ENCODE data around the gene ERBB4. TPM values are rescaled to one million over a fixed set of nuclear protein-coding genes. Genes with fewer than 3 reads are reported as not detected.

ERBB4 gene
- total RNA-seq, 1 experiment from 2014 or later: 0.04 TPM

DNA sequence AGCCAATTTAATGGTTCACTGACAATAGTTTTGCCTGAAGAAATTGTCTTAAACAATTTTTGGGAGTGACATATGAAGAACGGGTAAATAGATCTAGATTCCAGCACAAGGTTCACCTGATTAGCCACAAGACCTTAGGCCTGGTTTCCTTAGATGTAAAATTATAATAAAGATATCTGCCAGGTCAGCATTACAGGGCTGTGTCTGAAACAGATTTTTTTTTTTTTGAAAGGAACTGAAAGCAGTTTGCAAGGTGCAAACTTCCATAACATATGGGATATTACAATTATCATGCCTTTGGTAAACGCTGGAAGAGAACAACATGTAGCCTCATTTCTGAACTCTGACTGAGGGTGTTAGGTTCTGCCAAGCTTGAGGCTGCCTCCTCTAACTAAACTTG, 599.4 kb downstream of the ERBB4 start:
- H2BK5ac ChIP-seq (ENCODE audit: insufficient read length, low read length): no peak overlapping the region
- H2AK5ac ChIP-seq (ENCODE audit: insufficient read length, low read length): no peak overlapping the region
- WGBS (ENCODE audit: extremely low coverage, insufficient read length, low lambda C conversion rate): no CpG with 5 or more reads among the region's 2 CpGs
- TF ChIP-seq, protein P1, sequence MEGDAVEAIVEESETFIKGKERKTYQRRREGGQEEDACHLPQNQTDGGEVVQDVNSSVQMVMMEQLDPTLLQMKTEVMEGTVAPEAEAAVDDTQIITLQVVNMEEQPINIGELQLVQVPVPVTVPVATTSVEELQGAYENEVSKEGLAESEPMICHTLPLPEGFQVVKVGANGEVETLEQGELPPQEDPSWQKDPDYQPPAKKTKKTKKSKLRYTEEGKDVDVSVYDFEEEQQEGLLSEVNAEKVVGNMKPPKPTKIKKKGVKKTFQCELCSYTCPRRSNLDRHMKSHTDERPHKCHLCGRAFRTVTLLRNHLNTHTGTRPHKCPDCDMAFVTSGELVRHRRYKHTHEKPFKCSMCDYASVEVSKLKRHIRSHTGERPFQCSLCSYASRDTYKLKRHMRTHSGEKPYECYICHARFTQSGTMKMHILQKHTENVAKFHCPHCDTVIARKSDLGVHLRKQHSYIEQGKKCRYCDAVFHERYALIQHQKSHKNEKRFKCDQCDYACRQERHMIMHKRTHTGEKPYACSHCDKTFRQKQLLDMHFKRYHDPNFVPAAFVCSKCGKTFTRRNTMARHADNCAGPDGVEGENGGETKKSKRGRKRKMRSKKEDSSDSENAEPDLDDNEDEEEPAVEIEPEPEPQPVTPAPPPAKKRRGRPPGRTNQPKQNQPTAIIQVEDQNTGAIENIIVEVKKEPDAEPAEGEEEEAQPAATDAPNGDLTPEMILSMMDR (conservative IDR thresholded peaks at IDR 0.05): no peak
- no peak overlapping the region for H3K27ac Mint-ChIP-seq
- H3K23me2 ChIP-seq (ENCODE audit: insufficient read length, low read depth, low read length, poor library complexity, severe bottlenecking): no peaks in the 10 kb centered on the region
- H3K36me3 Mint-ChIP-seq (ENCODE audit: insufficient read depth in 1 of 3, low read depth in 3 of 3): no peaks in the 10 kb centered on the region
- no peaks in the 10 kb centered on the region for H3K79me1 ChIP-seq (ENCODE audit: insufficient read depth, low read depth, low read length, poor library complexity, severe bottlenecking)
- H4K91ac ChIP-seq (ENCODE audit: insufficient read length, low read depth, low read length): no peak overlapping the region
- H2BK120ac ChIP-seq (ENCODE audit: low read depth, low read length, poor library complexity, severe bottlenecking): no peak overlapping the region
- no peak overlapping the region for H3K4me2 ChIP-seq (ENCODE audit: insufficient read depth, insufficient read length, low read length)
- no peak overlapping the region for H2BK12ac ChIP-seq (ENCODE audit: insufficient read length, low read depth, low read length)
- no peaks in the 10 kb centered on the region for H3K27me3 Mint-ChIP-seq (ENCODE audit: low read depth)
- no peak overlapping the region for H4K5ac ChIP-seq (ENCODE audit: insufficient read length, low read depth, low read length)
- H3K79me2 ChIP-seq (ENCODE audit: insufficient read depth, low read length): no peaks in the 10 kb centered on the region
- H3K4me1 ChIP-seq (ENCODE audit: insufficient read depth, low read length): no peaks in the 10 kb centered on the region
- no peaks in the 10 kb centered on the region; a peak in 1 of 5 replicates for H3K9me3 Mint-ChIP-seq
- H3K23ac ChIP-seq (ENCODE audit: insufficient read length, low read depth, low read length): no peak overlapping the region
- no peak overlapping the region for H4K8ac ChIP-seq (replicated peaks; ENCODE audit: insufficient read length, low read depth, low read length)
- no peak overlapping the region for H3K9ac ChIP-seq (ENCODE audit: extremely low read depth, insufficient read length, low read length)
- no peaks in the 10 kb centered on the region for H3K27me3 ChIP-seq (ENCODE audit: insufficient read depth, low read length)
- H3T11ph ChIP-seq (ENCODE audit: low read length): no peak overlapping the region
- H3K27ac ChIP-seq (ENCODE audit: insufficient read length, low read depth, low read length): no peak overlapping the region
- no peaks in the 10 kb centered on the region for H3K9me3 ChIP-seq (ENCODE audit: control insufficient read depth, low read depth, low read length)
- H3K4ac ChIP-seq (ENCODE audit: low read depth, low read length): no peak overlapping the region
- H2BK15ac ChIP-seq (ENCODE audit: low read depth, low read length): no peak overlapping the region
- H3K18ac ChIP-seq (ENCODE audit: insufficient read length, low read depth, low read length): no peak overlapping the region
- no peak overlapping the region for H3K4me3 Mint-ChIP-seq
- no peak for DNase-seq
- no peaks in the 10 kb centered on the region for H4K20me1 ChIP-seq (ENCODE audit: control insufficient read depth, insufficient read depth, insufficient read length)
- no peak overlapping the region for H3K56ac ChIP-seq (ENCODE audit: insufficient read length, low read depth, low read length)
- H2AFZ ChIP-seq (ENCODE audit: low read length): no peak overlapping the region
- H3K4me1 Mint-ChIP-seq: no peaks in the 10 kb centered on the region
- no peak overlapping the region for H2BK20ac ChIP-seq (ENCODE audit: low read depth, low read length, poor library complexity, severe bottlenecking)
- H3K14ac ChIP-seq (ENCODE audit: insufficient read depth, low read length): no peak overlapping the region

Data from H9 (cell line).